IPS-11a (cell line): Measurements from ENCODE around the gene CDC34.
"Not testable (repeated sequence)": the region's sequence is repeated elsewhere in the genome, so short reads cannot be mapped to it uniquely, and the experiment has no call there.

Source experiments
- H3K4me3 ChIP-seq: one replicate; pipeline ENCODE4 v1.5.1; 2013; ENCODE audit warnings: low read depth, low read length, control low read depth

CDC34 gene

DNA sequence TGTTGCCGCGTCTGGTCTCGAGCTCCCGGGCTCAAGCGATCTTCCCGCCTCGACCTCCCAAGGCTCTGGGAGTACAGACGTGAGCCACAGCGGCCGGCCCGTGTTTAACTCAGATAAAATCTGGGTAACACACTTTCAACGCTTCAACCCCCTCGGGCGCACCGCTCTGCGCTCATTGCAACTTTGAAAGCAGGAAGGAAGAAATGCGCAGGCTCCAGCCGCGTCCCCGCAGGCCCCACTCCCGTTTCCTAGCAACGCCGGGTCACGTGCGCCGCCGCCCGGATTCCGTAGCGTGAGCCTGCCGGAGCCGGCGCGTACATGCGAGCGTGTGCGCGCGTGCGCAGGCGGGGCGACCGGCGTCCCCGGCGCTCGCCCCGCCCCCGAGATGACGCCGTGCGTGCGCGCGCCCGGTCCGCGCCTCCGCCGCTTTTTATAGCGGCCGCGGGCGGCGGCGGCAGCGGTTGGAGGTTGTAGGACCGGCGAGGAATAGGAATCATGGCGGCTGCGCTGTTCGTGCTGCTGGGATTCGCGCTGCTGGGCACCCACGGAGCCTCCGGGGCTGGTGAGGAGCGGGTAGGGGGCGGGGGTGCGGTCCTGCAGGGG is 40.7 kb downstream of the CDC34 start, which contains the start of gene BSG:
TSS of gene BSG (plus strand) at position 457 of the 603 bp plus-strand sequence. CDS start at position 496, 39 bp downstream.
- H3K4me3 ChIP-seq: peak within 1 kb of the TSS; percentile 94

DNA sequence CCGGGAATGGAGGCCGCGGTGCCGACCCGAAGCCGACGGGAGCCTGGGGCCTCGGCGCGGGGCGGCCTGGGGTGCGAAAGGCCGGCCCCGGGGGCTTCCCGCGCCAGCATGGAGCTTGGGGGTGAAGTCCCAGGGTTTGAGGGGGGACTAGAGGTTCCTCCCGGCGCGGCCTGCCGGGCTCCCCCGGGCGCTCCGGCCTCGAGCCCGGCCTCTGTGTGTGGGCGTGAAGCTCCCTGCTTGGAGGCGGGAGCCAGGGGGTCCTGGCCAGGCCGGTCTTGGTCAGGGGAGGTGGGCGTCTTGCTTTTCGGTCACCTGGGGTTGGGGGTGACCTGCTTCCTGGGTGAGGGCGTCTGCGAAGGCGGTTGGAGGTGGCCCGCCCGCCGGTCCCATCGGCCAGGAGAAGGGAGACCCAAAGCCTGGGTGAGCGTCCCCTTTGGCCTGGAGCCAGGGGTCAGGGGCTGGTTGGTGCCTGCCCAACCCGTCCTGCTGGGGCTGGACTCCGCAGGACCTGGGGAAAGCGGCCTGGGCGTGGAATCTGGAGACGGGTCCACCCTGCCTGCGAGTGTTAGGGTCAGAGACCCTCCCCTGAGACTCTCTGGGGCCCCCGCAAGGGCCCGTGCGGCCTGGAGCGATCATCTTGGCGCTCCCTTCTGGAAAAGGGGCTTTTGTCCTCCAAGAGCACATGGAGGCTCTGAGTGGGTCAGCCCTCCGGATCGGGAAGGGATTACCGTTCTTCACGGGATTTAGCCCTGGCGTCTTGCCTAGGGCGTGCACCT is 41.4 kb downstream of the CDC34 start:
- peak overlapping the region; percentile 94 for H3K4me3 ChIP-seq

DNA sequence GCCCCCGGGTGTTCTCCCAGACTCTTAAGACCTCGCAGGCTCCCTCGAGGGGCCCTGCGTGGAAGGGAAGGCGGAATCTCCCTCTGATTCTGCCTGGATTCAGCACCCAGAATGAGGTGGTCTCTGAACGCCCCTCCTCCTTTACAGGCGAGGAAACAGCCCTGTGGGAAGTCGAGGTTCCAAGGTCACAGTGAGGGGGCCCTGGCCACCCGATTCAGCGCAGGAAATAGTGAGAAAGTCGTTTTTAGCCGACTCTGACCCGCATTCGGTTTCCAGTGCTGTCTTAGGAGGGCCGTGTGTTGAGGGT is 41.9 kb downstream of the CDC34 start:
- peak overlapping the region; percentile 94 for H3K4me3 ChIP-seq

DNA sequence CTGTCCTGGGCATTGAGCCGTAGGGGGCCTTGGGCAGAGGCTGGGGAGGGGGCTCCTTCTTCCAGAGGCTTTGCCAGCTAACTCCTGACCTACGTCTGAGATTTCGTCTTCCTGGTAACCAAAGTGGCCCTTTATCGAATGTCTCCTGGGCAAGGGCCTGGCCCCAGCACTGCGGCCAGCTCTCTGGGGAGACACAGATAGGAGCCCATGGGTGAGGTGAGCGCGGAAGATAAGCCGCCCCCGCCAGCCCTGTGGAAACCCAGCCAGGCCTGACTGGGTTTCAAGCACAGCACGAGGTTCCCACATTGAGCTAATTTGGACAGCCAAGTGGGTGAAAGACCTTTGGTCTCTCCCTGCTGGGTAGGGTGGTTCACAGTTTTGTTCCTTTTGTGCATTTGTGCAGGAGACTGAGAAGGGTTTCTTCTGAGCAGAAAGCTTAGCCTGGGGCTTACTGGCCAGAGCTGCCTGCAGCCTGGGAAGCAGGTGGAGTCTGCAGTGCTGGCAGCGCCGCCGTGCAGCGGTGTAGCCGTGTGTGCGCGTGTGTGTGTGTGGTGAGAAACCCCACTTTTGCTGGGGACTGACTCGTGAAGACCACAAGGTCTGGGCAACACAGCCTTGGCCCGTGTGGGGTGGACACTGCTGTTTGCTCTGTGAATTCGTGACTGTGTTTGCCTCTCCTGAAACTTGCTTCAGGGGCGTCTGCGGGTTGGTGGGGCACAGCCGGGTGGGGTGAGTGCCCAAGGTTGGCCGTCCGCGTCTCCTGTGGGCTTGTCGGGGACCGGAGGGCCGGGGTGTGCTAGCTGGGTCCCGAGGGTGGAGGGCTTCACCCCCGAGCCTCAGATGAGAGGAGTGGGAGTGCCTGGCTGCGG is 43.3 kb downstream of the CDC34 start:
- H3K4me3 ChIP-seq: no peak overlapping the region

DNA sequence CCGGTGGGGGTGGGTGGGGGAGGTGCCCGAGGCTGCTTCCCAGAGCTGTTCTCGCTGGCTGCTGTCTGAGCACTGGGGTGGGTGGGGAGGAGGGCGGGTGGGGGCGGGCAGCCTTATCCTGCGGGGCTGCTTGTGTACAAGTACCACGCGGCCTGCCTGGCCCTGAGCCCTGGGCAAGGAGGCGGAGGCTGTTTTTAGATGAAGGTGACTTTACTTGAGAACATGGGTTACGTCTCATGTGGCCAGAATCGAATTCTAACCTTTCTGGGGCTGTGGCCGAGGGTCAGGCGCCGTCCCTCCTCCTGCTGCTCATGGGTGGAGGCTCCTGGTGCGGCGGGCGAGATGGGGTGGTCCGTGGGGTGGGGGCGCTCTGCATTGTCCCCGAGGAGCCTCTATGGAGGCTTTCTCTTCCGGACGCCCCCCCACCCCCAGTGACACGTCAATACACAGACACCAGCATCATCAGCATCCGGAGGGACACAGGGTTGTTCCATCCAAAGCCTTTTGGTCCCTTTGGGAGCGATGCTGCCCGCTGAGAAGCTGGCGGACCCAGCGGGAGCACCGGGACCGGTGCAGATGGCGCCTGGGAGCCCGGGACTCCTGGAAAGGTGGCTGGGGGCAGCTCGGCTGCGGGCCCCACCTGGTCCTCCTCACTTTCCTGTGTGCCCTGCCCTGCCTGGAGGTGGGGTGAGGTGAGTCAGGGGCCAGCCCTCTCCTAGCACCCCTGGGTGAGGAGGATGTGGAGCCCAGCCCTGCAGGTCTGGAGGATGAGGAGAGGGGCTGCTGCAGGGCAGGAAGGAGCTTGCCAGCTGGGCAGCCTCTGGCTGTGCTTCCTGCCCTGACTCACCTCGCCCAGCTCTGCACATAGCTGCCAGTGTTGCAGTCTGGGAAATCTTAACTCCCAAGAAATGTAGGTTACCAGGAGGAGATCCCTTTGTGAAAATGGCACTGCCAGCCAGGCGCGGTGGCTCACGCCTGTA is 44.3 kb downstream of the CDC34 start:
- H3K4me3 ChIP-seq: no peak overlapping the region

DNA sequence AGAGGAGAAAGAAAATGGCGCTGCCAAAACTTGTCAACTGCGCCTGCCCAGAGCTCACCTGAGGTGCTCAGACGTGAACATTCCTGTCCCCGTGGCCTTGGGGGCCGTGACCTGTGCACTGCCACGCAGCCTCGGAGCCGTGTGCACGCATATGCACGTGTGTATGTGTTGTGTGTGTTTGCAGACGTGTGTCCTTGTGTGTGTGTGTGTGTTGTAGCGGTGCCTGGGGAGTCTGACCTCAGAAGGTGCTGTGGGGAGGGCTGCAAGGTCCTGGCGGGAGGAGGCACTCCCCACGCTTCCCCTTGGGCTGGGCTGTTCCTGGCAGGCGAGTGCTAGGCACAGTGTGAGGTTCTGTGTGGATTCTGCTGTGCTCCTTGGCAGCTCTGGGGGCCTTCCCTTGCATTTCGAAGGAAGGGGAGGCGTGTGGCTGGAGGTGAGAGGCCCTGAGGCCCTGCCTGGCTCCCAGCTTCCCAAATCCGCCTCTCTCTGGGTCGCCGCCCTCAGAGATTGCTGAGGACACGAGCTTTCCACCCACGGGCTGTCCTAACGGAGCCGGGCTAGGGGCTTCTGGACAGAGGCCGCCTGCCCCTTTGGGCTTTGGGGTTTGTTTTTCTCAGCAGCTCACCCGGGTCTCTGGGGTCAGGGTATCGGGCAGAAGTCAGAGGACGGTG is 45.3 kb downstream of the CDC34 start:
- H3K4me3 ChIP-seq: no peak overlapping the region

DNA sequence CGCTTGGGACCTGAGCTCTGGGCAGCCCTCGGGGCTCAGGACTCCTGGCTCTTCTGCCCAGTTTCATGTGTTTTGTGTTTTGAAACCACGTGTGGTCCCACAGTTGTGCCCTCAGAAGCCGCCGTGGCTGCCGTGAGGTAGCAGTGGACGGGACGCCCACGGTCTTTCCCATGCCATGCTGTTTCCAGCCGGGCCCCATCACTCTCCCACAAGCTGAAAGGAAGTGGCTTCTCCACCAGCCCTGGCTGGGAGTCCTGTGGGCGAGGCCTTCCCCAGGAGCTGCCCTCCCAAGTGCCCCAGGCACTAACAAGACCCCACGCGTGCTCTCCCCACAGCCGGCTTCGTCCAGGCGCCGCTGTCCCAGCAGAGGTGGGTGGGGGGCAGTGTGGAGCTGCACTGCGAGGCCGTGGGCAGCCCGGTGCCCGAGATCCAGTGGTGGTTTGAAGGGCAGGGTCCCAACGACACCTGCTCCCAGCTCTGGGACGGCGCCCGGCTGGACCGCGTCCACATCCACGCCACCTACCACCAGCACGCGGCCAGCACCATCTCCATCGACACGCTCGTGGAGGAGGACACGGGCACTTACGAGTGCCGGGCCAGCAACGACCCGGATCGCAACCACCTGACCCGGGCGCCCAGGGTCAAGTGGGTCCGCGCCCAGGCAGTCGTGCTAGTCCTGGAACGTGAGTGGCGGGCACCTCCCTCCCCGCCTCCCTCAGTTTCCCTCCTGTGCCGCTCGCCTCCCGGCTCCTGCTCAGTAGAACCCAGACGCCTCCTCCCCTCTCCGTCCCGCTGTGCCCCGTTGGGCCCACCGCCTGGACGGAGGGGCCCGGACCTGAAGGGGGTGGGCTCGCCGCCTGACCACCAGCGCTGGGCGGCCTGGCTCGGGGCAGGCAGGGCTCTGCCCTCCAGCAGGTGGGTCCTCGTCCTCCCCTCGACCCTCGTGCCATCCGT is 46.2 kb downstream of the CDC34 start:
- H3K4me3 ChIP-seq: no peak overlapping the region

DNA sequence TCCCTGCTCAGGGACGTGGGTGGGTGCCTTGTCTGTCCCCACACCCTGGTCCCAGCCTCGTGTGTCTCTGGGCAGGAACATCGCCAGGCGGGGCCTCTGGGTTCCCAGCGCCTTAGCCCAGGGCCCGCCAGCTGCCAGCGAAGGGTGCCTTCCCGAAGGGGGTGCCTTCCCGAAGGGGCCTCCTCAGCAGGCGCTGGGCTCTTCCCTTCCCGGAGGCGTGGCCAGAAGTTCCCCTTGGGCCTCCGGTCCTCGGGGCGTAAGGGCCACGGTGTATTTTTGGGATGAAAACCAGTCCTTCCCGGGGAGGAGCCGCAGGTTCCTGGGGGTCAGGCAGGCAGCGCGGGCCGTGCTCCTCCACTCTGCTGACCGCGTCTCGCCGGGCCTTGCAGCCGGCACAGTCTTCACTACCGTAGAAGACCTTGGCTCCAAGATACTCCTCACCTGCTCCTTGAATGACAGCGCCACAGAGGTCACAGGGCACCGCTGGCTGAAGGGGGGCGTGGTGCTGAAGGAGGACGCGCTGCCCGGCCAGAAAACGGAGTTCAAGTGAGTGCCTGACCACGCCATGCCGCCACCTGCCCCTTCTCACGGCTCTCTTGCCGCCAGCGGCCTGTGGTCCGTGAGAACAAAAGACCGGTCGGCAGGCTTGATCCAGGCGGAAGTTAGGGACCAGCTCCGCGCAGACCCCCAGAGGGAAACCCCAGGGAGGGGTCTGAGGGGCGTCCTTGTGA is 47.7 kb downstream of the CDC34 start:
- no peak overlapping the region for H3K4me3 ChIP-seq

DNA sequence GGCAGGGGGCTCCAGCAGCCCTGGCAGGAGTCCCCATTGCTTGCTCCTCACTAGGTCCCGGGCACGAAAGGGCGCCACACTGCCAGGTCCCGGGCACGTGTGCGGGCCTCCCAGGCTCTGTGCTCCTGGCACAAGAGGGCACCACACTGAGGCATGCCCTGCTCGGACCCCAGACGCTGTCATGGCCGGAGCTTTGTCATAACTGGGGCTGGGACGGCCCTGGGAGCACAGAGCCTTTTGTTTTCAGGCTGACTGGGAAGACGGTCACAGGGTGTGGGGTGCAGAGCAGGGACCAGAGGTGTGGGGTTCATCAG is 48.2 kb downstream of the CDC34 start:
- no peak overlapping the region for H3K4me3 ChIP-seq

DNA sequence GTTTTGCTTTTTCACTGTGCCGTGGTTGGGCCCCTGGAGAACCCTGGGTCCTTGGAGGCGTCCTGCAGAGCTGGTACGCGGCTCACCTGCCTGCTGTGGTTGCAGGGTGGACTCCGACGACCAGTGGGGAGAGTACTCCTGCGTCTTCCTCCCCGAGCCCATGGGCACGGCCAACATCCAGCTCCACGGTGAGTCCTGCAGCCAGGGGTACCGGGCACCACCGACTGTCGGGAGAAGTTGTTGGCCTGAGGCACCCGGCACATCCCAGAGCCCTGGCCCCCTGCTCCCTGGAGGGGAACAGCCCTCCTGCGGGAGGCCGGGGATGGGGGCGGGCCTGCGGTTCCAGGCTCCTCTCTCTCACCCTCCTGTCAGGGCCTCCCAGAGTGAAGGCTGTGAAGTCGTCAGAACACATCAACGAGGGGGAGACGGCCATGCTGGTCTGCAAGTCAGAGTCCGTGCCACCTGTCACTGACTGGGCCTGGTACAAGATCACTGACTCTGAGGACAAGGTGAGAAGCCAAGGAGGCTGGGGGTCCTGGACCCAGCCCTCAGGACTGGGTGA is 48.8 kb downstream of the CDC34 start:
- H3K4me3 ChIP-seq: no peak overlapping the region

DNA sequence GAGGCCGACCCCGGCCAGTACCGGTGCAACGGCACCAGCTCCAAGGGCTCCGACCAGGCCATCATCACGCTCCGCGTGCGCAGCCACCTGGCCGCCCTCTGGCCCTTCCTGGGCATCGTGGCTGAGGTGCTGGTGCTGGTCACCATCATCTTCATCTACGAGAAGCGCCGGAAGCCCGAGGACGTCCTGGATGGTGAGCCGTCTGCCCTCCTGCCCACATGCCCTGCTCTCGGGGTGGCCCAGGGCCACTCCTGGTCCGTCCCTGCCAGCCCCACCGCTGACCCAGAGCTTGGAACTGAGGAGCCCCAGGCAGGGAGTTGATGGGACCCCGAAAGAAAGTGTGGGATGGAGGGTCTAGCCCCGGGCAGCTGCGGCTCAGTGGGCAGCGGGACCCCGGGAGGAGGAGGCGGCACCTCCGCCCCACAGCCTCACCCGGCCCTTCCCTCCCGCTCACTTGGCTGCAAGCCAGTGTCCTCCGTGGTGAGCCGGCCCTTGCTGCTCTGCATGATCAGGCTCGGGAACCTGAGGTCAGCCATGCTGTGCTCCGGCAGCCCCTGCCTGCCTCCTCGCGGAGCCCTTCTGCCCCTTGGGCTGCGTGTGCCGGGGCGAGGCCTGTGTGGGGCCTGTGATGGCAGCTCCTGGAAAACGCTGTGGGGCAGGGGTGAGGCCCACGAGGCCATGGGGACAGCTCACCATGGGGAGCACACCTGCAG is 50.0 kb downstream of the CDC34 start:
- H3K4me3 ChIP-seq: no peak overlapping the region

DNA sequence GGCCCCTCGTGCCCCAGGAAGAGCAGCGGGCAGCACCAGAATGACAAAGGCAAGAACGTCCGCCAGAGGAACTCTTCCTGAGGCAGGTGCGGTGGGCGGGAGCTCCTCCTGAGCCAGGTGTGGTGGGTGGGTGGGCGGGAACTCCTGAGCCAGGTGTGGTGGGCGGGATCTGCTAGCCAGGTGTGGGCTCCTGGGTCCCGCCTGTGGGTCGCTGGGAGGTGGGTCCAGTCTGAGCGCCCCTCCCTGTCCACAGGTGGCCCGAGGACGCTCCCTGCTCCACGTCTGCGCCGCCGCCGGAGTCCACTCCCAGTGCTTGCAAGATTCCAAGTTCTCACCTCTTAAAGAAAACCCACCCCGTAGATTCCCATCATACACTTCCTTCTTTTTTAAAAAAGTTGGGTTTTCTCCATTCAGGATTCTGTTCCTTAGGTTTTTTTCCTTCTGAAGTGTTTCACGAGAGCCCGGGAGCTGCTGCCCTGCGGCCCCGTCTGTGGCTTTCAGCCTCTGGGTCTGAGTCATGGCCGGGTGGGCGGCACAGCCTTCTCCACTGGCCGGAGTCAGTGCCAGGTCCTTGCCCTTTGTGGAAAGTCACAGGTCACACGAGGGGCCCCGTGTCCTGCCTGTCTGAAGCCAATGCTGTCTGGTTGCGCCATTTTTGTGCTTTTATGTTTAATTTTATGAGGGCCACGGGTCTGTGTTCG is 51.1 kb downstream of the CDC34 start:
- H3K4me3 ChIP-seq: no peak overlapping the region

DNA sequence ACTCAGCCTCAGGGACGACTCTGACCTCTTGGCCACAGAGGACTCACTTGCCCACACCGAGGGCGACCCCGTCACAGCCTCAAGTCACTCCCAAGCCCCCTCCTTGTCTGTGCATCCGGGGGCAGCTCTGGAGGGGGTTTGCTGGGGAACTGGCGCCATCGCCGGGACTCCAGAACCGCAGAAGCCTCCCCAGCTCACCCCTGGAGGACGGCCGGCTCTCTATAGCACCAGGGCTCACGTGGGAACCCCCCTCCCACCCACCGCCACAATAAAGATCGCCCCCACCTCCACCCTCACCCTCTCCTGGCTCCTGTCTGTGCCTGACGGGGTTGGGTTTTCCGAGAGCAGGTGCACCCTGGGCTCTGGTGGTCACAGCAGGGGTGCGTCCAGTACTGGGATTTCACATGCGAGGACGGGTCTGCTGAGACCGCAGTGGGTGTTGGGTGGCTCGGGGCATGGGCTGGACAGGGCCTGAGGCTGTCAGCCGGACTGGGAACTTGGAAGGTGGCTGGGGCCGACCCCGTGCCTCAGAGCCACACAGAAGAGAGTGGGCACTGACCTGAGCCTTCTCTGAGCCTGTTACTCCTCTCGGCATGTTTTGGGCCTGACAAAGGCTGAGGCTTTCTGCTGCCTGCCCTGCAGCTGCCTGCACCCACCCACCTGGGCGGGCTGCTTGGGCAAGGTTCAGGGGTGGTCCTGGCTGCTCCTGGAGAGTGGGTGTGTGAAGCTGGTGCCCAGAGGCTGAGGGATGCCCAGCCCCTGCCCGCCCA is 51.8 kb downstream of the CDC34 start:
- H3K4me3 ChIP-seq: no peak overlapping the region

DNA sequence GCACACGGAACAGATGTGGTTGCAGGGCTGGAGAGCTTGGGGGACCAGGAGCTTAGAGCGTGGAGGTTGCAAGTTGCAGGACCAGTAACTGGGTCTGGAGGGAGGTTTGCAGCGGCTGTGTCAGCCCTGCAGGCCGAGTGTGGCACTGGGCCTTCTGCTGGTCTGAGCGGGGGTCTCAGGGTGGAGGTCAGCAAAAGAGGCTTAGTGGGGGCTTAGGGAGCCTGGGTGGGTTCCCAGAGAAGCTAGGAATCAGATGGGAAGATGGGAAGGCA is 52.3 kb downstream of the CDC34 start:
- H3K4me3 ChIP-seq: no peak overlapping the region

DNA sequence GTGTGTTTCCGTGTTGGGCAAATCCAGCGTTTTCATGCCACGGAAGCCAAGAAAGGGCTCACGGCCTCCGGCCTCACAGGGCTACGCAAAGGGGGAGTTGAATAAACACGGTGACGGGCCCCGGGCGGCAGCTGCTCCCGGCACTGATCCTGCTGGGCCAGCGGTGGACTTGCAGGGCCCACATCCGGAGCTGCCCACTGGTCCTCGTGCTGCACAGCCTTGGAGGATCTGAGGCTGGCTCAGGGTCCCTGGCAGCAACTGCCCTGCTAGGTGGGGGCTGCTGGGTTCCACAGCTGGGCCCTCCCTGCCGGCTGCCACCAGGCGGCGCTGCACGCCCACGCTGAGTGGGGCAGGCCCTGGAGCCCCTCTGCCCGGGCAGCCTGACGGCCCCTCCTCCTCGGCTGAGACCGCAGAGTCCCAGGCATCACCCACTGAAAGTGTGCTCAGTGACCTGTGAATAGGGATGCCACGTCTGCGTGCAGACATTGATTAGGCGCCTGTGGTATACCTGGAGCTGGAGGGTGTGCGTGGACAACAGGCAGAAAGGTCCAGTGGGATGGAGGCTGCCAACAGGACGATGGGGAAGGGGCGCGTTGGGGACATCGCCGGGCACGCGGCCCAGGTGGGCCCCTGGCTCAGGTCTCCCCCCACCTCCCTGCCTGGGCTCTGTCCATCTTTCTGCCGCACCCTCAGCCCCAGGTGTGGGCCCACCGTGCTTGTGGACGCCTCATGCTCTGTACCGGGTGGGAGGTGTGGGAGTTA is 52.9 kb downstream of the CDC34 start:
- H3K4me3 ChIP-seq: no peak overlapping the region

DNA sequence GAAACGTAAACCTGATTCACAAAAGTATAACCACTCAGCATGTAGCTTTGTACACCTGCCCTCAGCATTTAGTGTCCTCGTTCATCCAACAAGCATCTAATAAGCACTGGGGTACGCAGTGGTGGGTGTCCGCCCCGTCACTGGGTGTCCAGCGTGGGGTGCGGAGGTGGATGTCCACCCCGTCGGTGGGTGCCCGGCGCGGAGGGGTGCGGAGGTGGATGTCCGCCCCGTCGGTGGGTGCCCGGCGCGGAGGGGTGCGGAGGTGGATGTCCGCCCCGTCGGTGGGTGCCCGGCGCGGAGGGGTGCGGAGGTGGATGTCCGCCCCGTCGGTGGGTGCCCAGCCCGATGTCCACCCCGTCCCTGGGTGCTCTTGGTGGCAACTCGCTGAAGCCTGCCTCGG is 53.6 kb downstream of the CDC34 start:
- not testable (repeated sequence) for H3K4me3 ChIP-seq
